Adrenal gland (tissue), 5 donors: ENCODE measurements around the gene PPIF.

Experiments
- CTCF ChIP-seq, 6 experiments: fragments of 450-650 bp in 4 of 6; fragments of 200-600 bp in 2 of 6; sonication (generic) in 1 of 6; IDR thresholded peaks; 1 replicate in 5 of 6; 2 replicates in 1 of 6; pipeline versions ENCODE4 v1.5.1 to v1.8.0; 2016 to 2021; ENCODE audit warnings: antibody characterized with exemption in 6 of 6, mild to moderate bottlenecking in 2 of 6, moderate library complexity in 1 of 6
- POLR2A ChIP-seq, 2 donors: fragments of 450-650 bp; IDR thresholded peaks; one replicate each; pipeline ENCODE4 v1.6.1; 2017; ENCODE audit warnings: antibody characterized with exemption in 2 of 2, mild to moderate bottlenecking in 2 of 2, moderate library complexity in 1 of 2
- donor health status: DM: no; HTN: no; CAD: no.

GRCh38 chr10:79321951-79322350 is 25.3 kb upstream of the PPIF start:
- TF ChIP-seq CTCF (IDR thresholded peaks at IDR 0.05) (no peak), POLR2A (IDR thresholded peaks at IDR 0.05) (no peak)
